H1 (cell line): ENCODE measurements around the gene GPBP1L1.

Experiments
- CHD1 ChIP-seq: IDR thresholded peaks from 2 replicates; pipeline ENCODE4 v1.6.1; 2012; ENCODE audit warnings: low read depth, low read length, improper control_type of control experiment
- EGR1 ChIP-seq: IDR thresholded peaks from 2 replicates; pipeline ENCODE4 v1.6.1; 2011; ENCODE audit warnings: low read depth, low read length, borderline replicate concordance
- EP300 ChIP-seq, 2 experiments: IDR thresholded peaks; 1 replicate in 1 of 2; 2 replicates in 1 of 2; pipeline ENCODE4 v1.6.1; 2011 to 2012; ENCODE audit warnings: low read depth in 2 of 2, low read length in 2 of 2, mild to moderate bottlenecking in 2 of 2, borderline replicate concordance in 1 of 2, inconsistent platforms in 1 of 2, moderate library complexity in 1 of 2
- EZH2 ChIP-seq: fragments of 200-600 bp; sonication (generic); IDR thresholded peaks from 2 replicates; pipeline ENCODE4 v1.7.1; 2012; ENCODE audit warnings: low read depth, mild to moderate bottlenecking, moderate library complexity, low read length, inconsistent platforms; ENCODE audit not compliant: severe bottlenecking
- KDM5A ChIP-seq: fragments of 200-600 bp; IDR thresholded peaks from 2 replicates; pipeline ENCODE4 v1.7.1; 2012; ENCODE audit warnings: mild to moderate bottlenecking, low read length, inconsistent platforms, mixed read lengths
- MAFK ChIP-seq: IDR thresholded peaks from 2 replicates; pipeline ENCODE4 v1.6.1; 2012; ENCODE audit warnings: low read depth, mild to moderate bottlenecking, improper control_type of control experiment, low read length
- PHF8 ChIP-seq: fragments of 200-600 bp; sonication (generic); conservative IDR thresholded peaks from 2 replicates; pipeline ENCODE4 v1.7.1; 2012; ENCODE audit warnings: low read depth, mild to moderate bottlenecking, inconsistent platforms, low read length, moderate library complexity
- POLR2A ChIP-seq, 2 experiments: IDR thresholded peaks; 1 replicate in 1 of 2; 2 replicates in 1 of 2; pipeline ENCODE4 v1.6.1; 2011; ENCODE audit warnings: low read depth in 2 of 2, low read length in 2 of 2, mild to moderate bottlenecking in 2 of 2; ENCODE audit errors: control extremely low read depth in 1 of 2
- POLR2AphosphoS5 ChIP-seq: IDR thresholded peaks from 2 replicates; pipeline ENCODE4 v1.6.1; 2011; ENCODE audit warnings: low read depth, low read length
- SUZ12 ChIP-seq: fragments of 200-600 bp; sonication (generic); IDR thresholded peaks from 2 replicates; pipeline ENCODE4 v1.6.1; 2012; ENCODE audit warnings: mild to moderate bottlenecking, inconsistent platforms, low read length, moderate library complexity, mixed read lengths
- TBP ChIP-seq: IDR thresholded peaks from 2 replicates; pipeline ENCODE4 v1.6.1; 2011; ENCODE audit warnings: low read depth, low read length, improper control_type of control experiment
- TF ChIP-seq, protein P1 (sequence below), 3 experiments: IDR thresholded peaks; 1 replicate in 2 of 3; 2 replicates in 1 of 3; pipeline versions ENCODE4 v1.5.1 to v1.6.1; 2011; ENCODE audit warnings: low read length in 3 of 3, mild to moderate bottlenecking in 3 of 3, inconsistent platforms in 2 of 3, low read depth in 1 of 3, moderate library complexity in 1 of 3; ENCODE audit not compliant: insufficient read depth in 1 of 3; ENCODE audit errors: control extremely low read depth in 1 of 3

DNA sequence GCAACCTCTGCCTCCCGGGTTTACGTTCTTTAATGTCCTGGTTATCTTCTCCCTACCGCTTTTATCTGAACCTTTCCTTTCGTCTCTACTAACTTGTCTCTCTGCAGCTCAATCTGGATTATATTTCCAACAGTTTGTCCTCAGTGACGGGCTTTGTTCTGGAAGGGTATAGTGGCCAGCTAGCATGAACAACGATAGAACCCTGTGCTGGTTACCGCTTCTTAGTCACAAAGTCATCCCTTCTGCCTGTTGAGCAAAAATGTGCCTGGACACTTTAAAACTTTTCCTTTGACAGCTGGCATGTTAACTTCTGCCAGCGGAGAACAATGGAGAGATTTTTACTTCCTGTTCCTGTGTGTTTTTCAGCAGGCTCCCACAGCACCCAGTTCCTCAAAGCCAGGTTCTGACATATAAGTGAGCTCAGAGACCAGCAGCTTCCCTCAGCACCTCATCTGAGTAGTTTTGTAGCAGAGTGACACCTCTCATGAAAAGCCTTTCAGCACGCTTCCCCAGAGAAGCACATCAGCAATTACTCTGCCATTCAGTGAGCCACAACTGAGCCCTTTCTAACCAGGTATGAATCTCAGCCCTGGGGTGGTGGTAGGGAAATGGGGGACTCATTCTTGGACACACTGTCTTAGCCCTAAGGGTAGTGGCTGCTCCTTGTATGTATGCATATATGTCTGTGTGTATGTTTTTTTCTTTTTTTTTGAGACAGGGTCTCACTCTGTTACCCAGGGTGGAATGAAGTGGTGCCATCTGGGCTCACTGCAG lies 38.9 kb downstream of the GPBP1L1 start:
- TF ChIP-seq POLR2A (IDR thresholded peaks at IDR 0.05; ENCODE audit: control extremely low read depth in 1 of 2, low read depth in 2 of 2, low read length in 2 of 2) = no peak
- 0 out of 2 replicates have a peak, but pooled peaks have one; percentile 11 for TF ChIP-seq POLR2AphosphoS5
- TF ChIP-seq TBP = no peak
- no peak for TF ChIP-seq PHF8
- no peak for TF ChIP-seq EP300 (IDR thresholded peaks at IDR 0.05; ENCODE audit: borderline replicate concordance in 1 of 2, low read depth in 2 of 2, low read length in 2 of 2)
- TF ChIP-seq, protein P1, sequence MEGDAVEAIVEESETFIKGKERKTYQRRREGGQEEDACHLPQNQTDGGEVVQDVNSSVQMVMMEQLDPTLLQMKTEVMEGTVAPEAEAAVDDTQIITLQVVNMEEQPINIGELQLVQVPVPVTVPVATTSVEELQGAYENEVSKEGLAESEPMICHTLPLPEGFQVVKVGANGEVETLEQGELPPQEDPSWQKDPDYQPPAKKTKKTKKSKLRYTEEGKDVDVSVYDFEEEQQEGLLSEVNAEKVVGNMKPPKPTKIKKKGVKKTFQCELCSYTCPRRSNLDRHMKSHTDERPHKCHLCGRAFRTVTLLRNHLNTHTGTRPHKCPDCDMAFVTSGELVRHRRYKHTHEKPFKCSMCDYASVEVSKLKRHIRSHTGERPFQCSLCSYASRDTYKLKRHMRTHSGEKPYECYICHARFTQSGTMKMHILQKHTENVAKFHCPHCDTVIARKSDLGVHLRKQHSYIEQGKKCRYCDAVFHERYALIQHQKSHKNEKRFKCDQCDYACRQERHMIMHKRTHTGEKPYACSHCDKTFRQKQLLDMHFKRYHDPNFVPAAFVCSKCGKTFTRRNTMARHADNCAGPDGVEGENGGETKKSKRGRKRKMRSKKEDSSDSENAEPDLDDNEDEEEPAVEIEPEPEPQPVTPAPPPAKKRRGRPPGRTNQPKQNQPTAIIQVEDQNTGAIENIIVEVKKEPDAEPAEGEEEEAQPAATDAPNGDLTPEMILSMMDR (IDR thresholded peaks at IDR 0.05; ENCODE audit: control extremely low read depth in 1 of 3, insufficient read depth in 1 of 3, low read depth in 1 of 3, low read length in 3 of 3) = no peak
- no peak for TF ChIP-seq SUZ12
- no peak for TF ChIP-seq EGR1
- TF ChIP-seq EZH2 = no peak
- TF ChIP-seq MAFK = no peak
- no peak for TF ChIP-seq KDM5A
- TF ChIP-seq CHD1 = no peak
